WTC11 (cell line): ENCODE measurements around the gene DOHH. TPM values are rescaled to one million over a fixed set of nuclear protein-coding genes. Genes with fewer than 3 reads are reported as not detected.
A peak's percentile ranks its signal among the peaks of the same experiment; 100 is the strongest.

Experiments
- ATAC-seq: fragments of 200-7000 bp; cut with Tn5 transposase; 2 replicates; pipeline ENCODE4 v1.10.0; 2021; ENCODE audit warnings: mild to moderate bottlenecking, moderate library complexity
- Bru-seq: library from RNA; stranded (reverse); fragments of 400-500 nt; gene quantifications from one replicate; lab custom pipeline; 2021; lab: Mats Ljungman, UMichigan
- CTCF ChIA-PET: fragments of 300-600 bp; sonication (Branson Sonifier 250); formaldehyde crosslinking; loops from one replicate; lab custom pipeline; 2021; ENCODE audit warnings: antibody characterized with exemption; lab: Charles Lee
- POLR2A ChIA-PET: fragments of 350-600 bp; sonication (Branson Sonifier 250); formaldehyde crosslinking; loops from one replicate; lab custom pipeline; 2021; ENCODE audit warnings: antibody characterized with exemption; lab: Charles Lee
- DNase-seq: peaks from one replicate; pipeline ENCODE4 v3.0.0; 2021; ENCODE audit warnings: low spot score
- H3K27ac Mint-ChIP-seq: 2 replicates; pipeline ENCODE4 v1.8.0; 2021; ENCODE audit warnings: mixed read lengths
- H3K27me3 Mint-ChIP-seq: 2 replicates; pipeline ENCODE4 v1.8.0; 2021; ENCODE audit warnings: low read depth, mild to moderate bottlenecking, moderate library complexity, mixed read lengths
- H3K36me3 Mint-ChIP-seq: 2 replicates; pipeline ENCODE4 v1.8.0; 2021; ENCODE audit warnings: mixed read lengths
- H3K4me1 Mint-ChIP-seq: 2 replicates; pipeline ENCODE4 v1.8.0; 2022; ENCODE audit warnings: mixed read lengths
- H3K4me3 Mint-ChIP-seq: 2 replicates; pipeline ENCODE4 v1.8.0; 2021; ENCODE audit warnings: mild to moderate bottlenecking, moderate library complexity, mixed read lengths
- H3K9me3 Mint-ChIP-seq: 2 replicates; pipeline ENCODE4 v1.8.0; 2021; ENCODE audit warnings: mixed read lengths
- FOXP1 ChIP-seq: sonication (generic); formaldehyde crosslinking; IDR thresholded peaks from 2 replicates; pipeline ENCODE4 v1.8.0; 2022; ENCODE audit warnings: missing genetic modification reagents, mild to moderate bottlenecking, moderate library complexity, borderline replicate concordance
- IRF2 ChIP-seq: sonication (generic); formaldehyde crosslinking; IDR thresholded peaks from 2 replicates; pipeline ENCODE4 v1.8.0; 2022; ENCODE audit warnings: low read depth, missing genetic modification reagents, borderline replicate concordance
- MYBL2 ChIP-seq: sonication (generic); formaldehyde crosslinking; IDR thresholded peaks from 2 replicates; pipeline ENCODE4 v1.8.1; 2023; ENCODE audit warnings: mild to moderate bottlenecking, moderate library complexity, missing genetic modification reagents
- NFATC4 ChIP-seq: fragments of 250-450 bp; sonication (Bioruptor Pico); IDR thresholded peaks from 2 replicates; pipeline ENCODE4 v1.9.0; 2021; ENCODE audit warnings: mild to moderate bottlenecking
- NFYB ChIP-seq: sonication (generic); formaldehyde crosslinking; conservative IDR thresholded peaks from 2 replicates; pipeline ENCODE4 v1.8.0; 2022; ENCODE audit warnings: low read depth, missing genetic modification reagents
- RORB ChIP-seq: fragments of 250-450 bp; sonication (Bioruptor Pico); IDR thresholded peaks from 2 replicates; pipeline ENCODE4 v1.9.0; 2021; ENCODE audit warnings: mild to moderate bottlenecking
- ZBTB21 ChIP-seq: sonication (generic); formaldehyde crosslinking; IDR thresholded peaks from 2 replicates; pipeline ENCODE4 v1.8.1; 2023; ENCODE audit warnings: mild to moderate bottlenecking, missing genetic modification reagents, borderline replicate concordance
- ZNF138 ChIP-seq: sonication (generic); formaldehyde crosslinking; conservative IDR thresholded peaks from 2 replicates; pipeline ENCODE4 v1.8.1; 2022; ENCODE audit warnings: mild to moderate bottlenecking, moderate library complexity, missing genetic modification reagents
- ZNF416 ChIP-seq: fragments of 250-450 bp; sonication (Bioruptor Pico); IDR thresholded peaks from 2 replicates; pipeline ENCODE4 v1.9.0; 2021; ENCODE audit warnings: mild to moderate bottlenecking, inconsistent platforms
- long read RNA-seq, 3 experiments: library from RNA in 1 of 3; library from capped mRNA in 1 of 3; library from polyadenylated mRNA in 1 of 3; unstranded in 2 of 3; stranded (forward) in 1 of 3; transcript quantifications; one replicate each; pipeline ENCODE4 v2.0.0, GENCODE V29; 2021
- total RNA-seq: library from RNA; stranded (reverse); gene quantifications from 3 replicates; pipeline ENCODE4 v1.2.3, GENCODE V29; 2021
- TF ChIP-seq, protein P1 (sequence below): sonication (generic); formaldehyde crosslinking; IDR thresholded peaks from 2 replicates; pipeline ENCODE4 v1.8.1; 2022; ENCODE audit warnings: mild to moderate bottlenecking, moderate library complexity, missing genetic modification reagents
- TF ChIP-seq, protein P2 (sequence below): fragments of 250-450 bp; sonication (Bioruptor Pico); IDR thresholded peaks from 2 replicates; pipeline ENCODE4 v1.9.0; 2021; ENCODE audit warnings: mild to moderate bottlenecking, borderline replicate concordance
- TF ChIP-seq, protein P3 (sequence below): fragments of 250-450 bp; sonication (Bioruptor Pico); IDR thresholded peaks from 2 replicates; pipeline ENCODE4 v1.9.0; 2021; ENCODE audit warnings: mild to moderate bottlenecking
- TF ChIP-seq, protein P4 (sequence below): sonication (generic); formaldehyde crosslinking; IDR thresholded peaks from 2 replicates; pipeline ENCODE4 v1.8.0; 2023; ENCODE audit warnings: missing genetic modification reagents
- TF ChIP-seq, protein P5 (sequence below): sonication (generic); formaldehyde crosslinking; IDR thresholded peaks from 2 replicates; pipeline ENCODE4 v1.8.1; 2023; ENCODE audit warnings: mild to moderate bottlenecking, missing genetic modification reagents
- TF ChIP-seq, protein P6 (sequence below): sonication (generic); formaldehyde crosslinking; IDR thresholded peaks from 2 replicates; pipeline ENCODE4 v1.8.1; 2022; ENCODE audit warnings: low read depth, missing genetic modification reagents, borderline replicate concordance
- TF ChIP-seq, protein P7 (sequence below): sonication (generic); formaldehyde crosslinking; IDR thresholded peaks from 2 replicates; pipeline ENCODE4 v1.8.1; 2022; ENCODE audit warnings: mild to moderate bottlenecking, missing genetic modification reagents, moderate library complexity, borderline replicate concordance
- TF ChIP-seq, protein P8 (sequence below): fragments of 200-600 bp; IDR thresholded peaks from 2 replicates; pipeline ENCODE4 v1.8.0; 2022; ENCODE audit warnings: antibody characterized with exemption

Gene DOHH, protein sequence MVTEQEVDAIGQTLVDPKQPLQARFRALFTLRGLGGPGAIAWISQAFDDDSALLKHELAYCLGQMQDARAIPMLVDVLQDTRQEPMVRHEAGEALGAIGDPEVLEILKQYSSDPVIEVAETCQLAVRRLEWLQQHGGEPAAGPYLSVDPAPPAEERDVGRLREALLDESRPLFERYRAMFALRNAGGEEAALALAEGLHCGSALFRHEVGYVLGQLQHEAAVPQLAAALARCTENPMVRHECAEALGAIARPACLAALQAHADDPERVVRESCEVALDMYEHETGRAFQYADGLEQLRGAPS
- total RNA-seq, result 16.9 to 22.2 TPM (median 18.3 TPM) in 3 replicates
- Bru-seq, nascent RNA, result percentile 60 among the genes with signal in this experiment
- long read RNA-seq, experiment 1, transcript DOHH-201 (5 exons, 2,031 nt), result major isoform, 122 of 147 reads
- long read RNA-seq, experiment 1, partial matches to known transcripts, result 15 of 147 reads
- long read RNA-seq, experiment 1, other reads (novel, unspliced or antisense), result 10 of 147 reads
- long read RNA-seq, experiment 2, transcript DOHH-201 (5 exons, 2,031 nt), result major isoform, 19 of 27 reads
- long read RNA-seq, experiment 2, partial matches to known transcripts, result 4 of 27 reads
- long read RNA-seq, experiment 2, other reads (novel, unspliced or antisense), result 4 of 27 reads
- long read RNA-seq, experiment 3, result 0 reads

DNA sequence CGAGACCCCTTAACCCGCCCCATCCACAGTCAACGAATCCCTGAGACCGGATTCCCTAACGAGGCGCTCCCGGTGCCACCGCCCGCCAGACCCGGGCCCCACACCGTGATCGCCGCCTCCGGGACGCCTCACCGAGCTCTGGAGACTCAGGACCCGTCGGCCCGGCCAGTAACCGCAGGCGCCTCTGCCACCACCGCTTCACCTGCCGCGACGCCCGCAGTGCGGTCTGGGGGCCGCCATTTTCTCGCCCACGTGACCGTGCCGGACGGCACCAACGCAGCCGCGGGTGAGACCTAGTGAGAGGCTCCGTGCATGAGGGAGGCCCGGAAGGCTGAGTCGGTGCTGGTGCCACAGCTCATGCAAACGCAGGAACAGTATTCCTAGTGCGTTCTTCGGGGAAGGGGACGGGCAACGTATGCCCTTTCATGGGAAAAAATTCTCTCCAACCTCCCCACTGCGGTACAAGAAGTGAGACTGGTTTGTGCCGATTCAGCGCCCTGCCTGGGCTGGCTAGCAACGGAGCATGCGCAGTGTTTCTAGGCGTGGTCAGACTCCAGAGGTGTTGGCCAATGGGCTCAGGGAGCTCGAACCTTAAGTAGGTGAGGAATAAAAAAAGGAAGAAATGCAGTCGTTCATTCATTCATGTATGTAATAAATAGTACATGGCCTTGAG, at the start of gene DOHH:
Gene DOHH, minus strand, starts transcription at position 246 of the 673 bp plus-strand sequence. CDS start 3,860 bp downstream, outside the sequence.
- ATAC-seq (peak; percentile 88), DNase-seq (peak; percentile 96)
- H3K27ac Mint-ChIP-seq, result peak within 1 kb of the TSS; percentile 97
- H3K36me3 Mint-ChIP-seq, result peaks cover 22% of the 10 kb centered on the region
- ChIA-PET CTCF (interaction anchor here (0.6 to 2.3 kb wide), 11 partner anchors 9 to 852 kb away, joined by 3 to 23 read pairs (median 3); no protein-coding TSS in a partner anchor), POLR2A (no interaction called here)
- H3K9me3 Mint-ChIP-seq, result no peaks in the 10 kb centered on the region
- H3K4me3 Mint-ChIP-seq, result peak within 1 kb of the TSS; percentile 91
- H3K27me3 Mint-ChIP-seq, result no peaks in the 10 kb centered on the region
- peaks cover 16% of the 10 kb centered on the region for H3K4me1 Mint-ChIP-seq
- TF ChIP-seq, protein P1, sequence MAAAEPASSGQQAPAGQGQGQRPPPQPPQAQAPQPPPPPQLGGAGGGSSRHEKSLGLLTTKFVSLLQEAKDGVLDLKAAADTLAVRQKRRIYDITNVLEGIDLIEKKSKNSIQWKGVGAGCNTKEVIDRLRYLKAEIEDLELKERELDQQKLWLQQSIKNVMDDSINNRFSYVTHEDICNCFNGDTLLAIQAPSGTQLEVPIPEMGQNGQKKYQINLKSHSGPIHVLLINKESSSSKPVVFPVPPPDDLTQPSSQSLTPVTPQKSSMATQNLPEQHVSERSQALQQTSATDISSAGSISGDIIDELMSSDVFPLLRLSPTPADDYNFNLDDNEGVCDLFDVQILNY (CRISPR knock-in tag), result no peak; the same call in 1 of the 2 replicates
- TF ChIP-seq, protein P2, sequence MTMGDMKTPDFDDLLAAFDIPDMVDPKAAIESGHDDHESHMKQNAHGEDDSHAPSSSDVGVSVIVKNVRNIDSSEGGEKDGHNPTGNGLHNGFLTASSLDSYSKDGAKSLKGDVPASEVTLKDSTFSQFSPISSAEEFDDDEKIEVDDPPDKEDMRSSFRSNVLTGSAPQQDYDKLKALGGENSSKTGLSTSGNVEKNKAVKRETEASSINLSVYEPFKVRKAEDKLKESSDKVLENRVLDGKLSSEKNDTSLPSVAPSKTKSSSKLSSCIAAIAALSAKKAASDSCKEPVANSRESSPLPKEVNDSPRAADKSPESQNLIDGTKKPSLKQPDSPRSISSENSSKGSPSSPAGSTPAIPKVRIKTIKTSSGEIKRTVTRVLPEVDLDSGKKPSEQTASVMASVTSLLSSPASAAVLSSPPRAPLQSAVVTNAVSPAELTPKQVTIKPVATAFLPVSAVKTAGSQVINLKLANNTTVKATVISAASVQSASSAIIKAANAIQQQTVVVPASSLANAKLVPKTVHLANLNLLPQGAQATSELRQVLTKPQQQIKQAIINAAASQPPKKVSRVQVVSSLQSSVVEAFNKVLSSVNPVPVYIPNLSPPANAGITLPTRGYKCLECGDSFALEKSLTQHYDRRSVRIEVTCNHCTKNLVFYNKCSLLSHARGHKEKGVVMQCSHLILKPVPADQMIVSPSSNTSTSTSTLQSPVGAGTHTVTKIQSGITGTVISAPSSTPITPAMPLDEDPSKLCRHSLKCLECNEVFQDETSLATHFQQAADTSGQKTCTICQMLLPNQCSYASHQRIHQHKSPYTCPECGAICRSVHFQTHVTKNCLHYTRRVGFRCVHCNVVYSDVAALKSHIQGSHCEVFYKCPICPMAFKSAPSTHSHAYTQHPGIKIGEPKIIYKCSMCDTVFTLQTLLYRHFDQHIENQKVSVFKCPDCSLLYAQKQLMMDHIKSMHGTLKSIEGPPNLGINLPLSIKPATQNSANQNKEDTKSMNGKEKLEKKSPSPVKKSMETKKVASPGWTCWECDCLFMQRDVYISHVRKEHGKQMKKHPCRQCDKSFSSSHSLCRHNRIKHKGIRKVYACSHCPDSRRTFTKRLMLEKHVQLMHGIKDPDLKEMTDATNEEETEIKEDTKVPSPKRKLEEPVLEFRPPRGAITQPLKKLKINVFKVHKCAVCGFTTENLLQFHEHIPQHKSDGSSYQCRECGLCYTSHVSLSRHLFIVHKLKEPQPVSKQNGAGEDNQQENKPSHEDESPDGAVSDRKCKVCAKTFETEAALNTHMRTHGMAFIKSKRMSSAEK (CRISPR knock-in tag), result no peak
- TF ChIP-seq, protein P3, sequence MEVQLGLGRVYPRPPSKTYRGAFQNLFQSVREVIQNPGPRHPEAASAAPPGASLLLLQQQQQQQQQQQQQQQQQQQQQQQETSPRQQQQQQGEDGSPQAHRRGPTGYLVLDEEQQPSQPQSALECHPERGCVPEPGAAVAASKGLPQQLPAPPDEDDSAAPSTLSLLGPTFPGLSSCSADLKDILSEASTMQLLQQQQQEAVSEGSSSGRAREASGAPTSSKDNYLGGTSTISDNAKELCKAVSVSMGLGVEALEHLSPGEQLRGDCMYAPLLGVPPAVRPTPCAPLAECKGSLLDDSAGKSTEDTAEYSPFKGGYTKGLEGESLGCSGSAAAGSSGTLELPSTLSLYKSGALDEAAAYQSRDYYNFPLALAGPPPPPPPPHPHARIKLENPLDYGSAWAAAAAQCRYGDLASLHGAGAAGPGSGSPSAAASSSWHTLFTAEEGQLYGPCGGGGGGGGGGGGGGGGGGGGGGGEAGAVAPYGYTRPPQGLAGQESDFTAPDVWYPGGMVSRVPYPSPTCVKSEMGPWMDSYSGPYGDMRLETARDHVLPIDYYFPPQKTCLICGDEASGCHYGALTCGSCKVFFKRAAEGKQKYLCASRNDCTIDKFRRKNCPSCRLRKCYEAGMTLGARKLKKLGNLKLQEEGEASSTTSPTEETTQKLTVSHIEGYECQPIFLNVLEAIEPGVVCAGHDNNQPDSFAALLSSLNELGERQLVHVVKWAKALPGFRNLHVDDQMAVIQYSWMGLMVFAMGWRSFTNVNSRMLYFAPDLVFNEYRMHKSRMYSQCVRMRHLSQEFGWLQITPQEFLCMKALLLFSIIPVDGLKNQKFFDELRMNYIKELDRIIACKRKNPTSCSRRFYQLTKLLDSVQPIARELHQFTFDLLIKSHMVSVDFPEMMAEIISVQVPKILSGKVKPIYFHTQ (CRISPR knock-in tag), result no peak
- TF ChIP-seq, protein P4, sequence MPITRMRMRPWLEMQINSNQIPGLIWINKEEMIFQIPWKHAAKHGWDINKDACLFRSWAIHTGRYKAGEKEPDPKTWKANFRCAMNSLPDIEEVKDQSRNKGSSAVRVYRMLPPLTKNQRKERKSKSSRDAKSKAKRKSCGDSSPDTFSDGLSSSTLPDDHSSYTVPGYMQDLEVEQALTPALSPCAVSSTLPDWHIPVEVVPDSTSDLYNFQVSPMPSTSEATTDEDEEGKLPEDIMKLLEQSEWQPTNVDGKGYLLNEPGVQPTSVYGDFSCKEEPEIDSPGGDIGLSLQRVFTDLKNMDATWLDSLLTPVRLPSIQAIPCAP (CRISPR knock-in tag), result no peak
- TF ChIP-seq ZNF416 (CRISPR knock-in tag) (peak; percentile 39; the same call in 1 of the 2 replicates), IRF2 (CRISPR knock-in tag) (0 out of 2 replicates have a peak, but pooled peaks have one; percentile 49), FOXP1 (CRISPR knock-in tag) (peak; percentile 89), NFYB (CRISPR knock-in tag) (peak; percentile 38; the same call in 1 of the 2 replicates), NFATC4 (no peak), ZBTB21 (CRISPR knock-in tag) (no peak), MYBL2 (CRISPR knock-in tag) (no peak), ZNF138 (CRISPR knock-in tag) (no peak), RORB (CRISPR knock-in tag) (no peak)
- TF ChIP-seq, protein P5, sequence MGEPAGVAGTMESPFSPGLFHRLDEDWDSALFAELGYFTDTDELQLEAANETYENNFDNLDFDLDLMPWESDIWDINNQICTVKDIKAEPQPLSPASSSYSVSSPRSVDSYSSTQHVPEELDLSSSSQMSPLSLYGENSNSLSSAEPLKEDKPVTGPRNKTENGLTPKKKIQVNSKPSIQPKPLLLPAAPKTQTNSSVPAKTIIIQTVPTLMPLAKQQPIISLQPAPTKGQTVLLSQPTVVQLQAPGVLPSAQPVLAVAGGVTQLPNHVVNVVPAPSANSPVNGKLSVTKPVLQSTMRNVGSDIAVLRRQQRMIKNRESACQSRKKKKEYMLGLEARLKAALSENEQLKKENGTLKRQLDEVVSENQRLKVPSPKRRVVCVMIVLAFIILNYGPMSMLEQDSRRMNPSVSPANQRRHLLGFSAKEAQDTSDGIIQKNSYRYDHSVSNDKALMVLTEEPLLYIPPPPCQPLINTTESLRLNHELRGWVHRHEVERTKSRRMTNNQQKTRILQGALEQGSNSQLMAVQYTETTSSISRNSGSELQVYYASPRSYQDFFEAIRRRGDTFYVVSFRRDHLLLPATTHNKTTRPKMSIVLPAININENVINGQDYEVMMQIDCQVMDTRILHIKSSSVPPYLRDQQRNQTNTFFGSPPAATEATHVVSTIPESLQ (CRISPR knock-in tag), result no peak; the same call in 1 of the 2 replicates
- TF ChIP-seq, protein P6, sequence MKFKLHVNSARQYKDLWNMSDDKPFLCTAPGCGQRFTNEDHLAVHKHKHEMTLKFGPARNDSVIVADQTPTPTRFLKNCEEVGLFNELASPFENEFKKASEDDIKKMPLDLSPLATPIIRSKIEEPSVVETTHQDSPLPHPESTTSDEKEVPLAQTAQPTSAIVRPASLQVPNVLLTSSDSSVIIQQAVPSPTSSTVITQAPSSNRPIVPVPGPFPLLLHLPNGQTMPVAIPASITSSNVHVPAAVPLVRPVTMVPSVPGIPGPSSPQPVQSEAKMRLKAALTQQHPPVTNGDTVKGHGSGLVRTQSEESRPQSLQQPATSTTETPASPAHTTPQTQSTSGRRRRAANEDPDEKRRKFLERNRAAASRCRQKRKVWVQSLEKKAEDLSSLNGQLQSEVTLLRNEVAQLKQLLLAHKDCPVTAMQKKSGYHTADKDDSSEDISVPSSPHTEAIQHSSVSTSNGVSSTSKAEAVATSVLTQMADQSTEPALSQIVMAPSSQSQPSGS, result no peak
- TF ChIP-seq, protein P7, sequence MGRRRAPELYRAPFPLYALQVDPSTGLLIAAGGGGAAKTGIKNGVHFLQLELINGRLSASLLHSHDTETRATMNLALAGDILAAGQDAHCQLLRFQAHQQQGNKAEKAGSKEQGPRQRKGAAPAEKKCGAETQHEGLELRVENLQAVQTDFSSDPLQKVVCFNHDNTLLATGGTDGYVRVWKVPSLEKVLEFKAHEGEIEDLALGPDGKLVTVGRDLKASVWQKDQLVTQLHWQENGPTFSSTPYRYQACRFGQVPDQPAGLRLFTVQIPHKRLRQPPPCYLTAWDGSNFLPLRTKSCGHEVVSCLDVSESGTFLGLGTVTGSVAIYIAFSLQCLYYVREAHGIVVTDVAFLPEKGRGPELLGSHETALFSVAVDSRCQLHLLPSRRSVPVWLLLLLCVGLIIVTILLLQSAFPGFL (CRISPR knock-in tag), result 0 out of 2 replicates have a peak, but pooled peaks have one; percentile 59
- TF ChIP-seq, protein P8, sequence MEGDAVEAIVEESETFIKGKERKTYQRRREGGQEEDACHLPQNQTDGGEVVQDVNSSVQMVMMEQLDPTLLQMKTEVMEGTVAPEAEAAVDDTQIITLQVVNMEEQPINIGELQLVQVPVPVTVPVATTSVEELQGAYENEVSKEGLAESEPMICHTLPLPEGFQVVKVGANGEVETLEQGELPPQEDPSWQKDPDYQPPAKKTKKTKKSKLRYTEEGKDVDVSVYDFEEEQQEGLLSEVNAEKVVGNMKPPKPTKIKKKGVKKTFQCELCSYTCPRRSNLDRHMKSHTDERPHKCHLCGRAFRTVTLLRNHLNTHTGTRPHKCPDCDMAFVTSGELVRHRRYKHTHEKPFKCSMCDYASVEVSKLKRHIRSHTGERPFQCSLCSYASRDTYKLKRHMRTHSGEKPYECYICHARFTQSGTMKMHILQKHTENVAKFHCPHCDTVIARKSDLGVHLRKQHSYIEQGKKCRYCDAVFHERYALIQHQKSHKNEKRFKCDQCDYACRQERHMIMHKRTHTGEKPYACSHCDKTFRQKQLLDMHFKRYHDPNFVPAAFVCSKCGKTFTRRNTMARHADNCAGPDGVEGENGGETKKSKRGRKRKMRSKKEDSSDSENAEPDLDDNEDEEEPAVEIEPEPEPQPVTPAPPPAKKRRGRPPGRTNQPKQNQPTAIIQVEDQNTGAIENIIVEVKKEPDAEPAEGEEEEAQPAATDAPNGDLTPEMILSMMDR, result no peak
